ENCODE results near the gene LTBP1. TPM values are rescaled to one million over a fixed set of nuclear protein-coding genes. Genes with fewer than 3 reads are reported as not detected.

Gene LTBP1
- total and polyA plus RNA-seq, 2 experiments from 2014 or later, result 15.7 to 49.8 TPM

GRCh38 chr2:32991091-32991845 is 44.5 kb downstream of the LTBP1 start:
- peaks cover 4% of the 10 kb centered on the region for H3K27me3 Mint-ChIP-seq (ENCODE audit: insufficient read depth, low read depth, poor library complexity)
- Histone ChIP-seq H3F3A (replicated peaks; ENCODE audit: low read depth) (no peaks in the 10 kb centered on the region), H3K9me2 (ENCODE audit: insufficient read depth) (no peaks in the 10 kb centered on the region; the same call in 1 of the 2 replicates), H3K4me3 (no peak overlapping the region), H2AFZ (no peak overlapping the region), H3K27ac (ENCODE audit: low read depth) (no peak overlapping the region), H3K27me3 (ENCODE audit: insufficient read depth) (no peaks in the 10 kb centered on the region), H3K4me1 (ENCODE audit: insufficient read depth) (no peaks in the 10 kb centered on the region), H4K20me1 (replicated peaks; ENCODE audit: insufficient read depth) (no peaks in the 10 kb centered on the region), H3K79me2 (replicated peaks; ENCODE audit: insufficient read depth) (no peaks in the 10 kb centered on the region; the same call in 1 of the 2 replicates), H3K4me2 (no peak overlapping the region), H3K36me3 (ENCODE audit: insufficient read depth) (no peaks in the 10 kb centered on the region)
- H3K4me1 Mint-ChIP-seq, result no peaks in the 10 kb centered on the region
- ATAC-seq (no peak), DNase-seq (ENCODE audit: low spot score) (no peak)
- no peaks in the 10 kb centered on the region for H3K9me3 Mint-ChIP-seq
- no peaks in the 10 kb centered on the region; the same call in 2 of the 3 replicates for H3K36me3 Mint-ChIP-seq (ENCODE audit: low read depth)
- TF ChIP-seq NANOG (IDR thresholded peaks at IDR 0.05; ENCODE audit: borderline replicate concordance) (no peak), EZH2 (IDR thresholded peaks at IDR 0.05; ENCODE audit: low read depth, unreplicated experiment) (no peak), ETS1 (IDR thresholded peaks at IDR 0.05) (no peak), ZNF114 (CRISPR knock-in tag; IDR thresholded peaks at IDR 0.05) (no peak), CTCF (conservative IDR thresholded peaks at IDR 0.05; ENCODE audit: low read depth in 2 of 2) (no peak), ZNF462 (CRISPR knock-in tag; IDR thresholded peaks at IDR 0.05) (no peak), REST (IDR thresholded peaks at IDR 0.05; ENCODE audit: unreplicated experiment) (no peak), EZH2phosphoT487 (IDR thresholded peaks at IDR 0.05; ENCODE audit: unreplicated experiment) (no peak), POLR2AphosphoS5 (IDR thresholded peaks at IDR 0.05; ENCODE audit: low read depth) (no peak), CREB1 (CRISPR knock-in tag; IDR thresholded peaks at IDR 0.05; ENCODE audit: low read depth) (no peak), STAT1 (IDR thresholded peaks at IDR 0.05; ENCODE audit: unreplicated experiment) (no peak)
- H3K27ac Mint-ChIP-seq, result no peak overlapping the region
- H3K4me3 Mint-ChIP-seq, result no peak overlapping the region

Data from GM23338 (cell line).